ENCODE results near the gene OSBPL2. TPM values are rescaled to one million over a fixed set of nuclear protein-coding genes. Genes with fewer than 3 reads are reported as not detected.

Gene OSBPL2
- total and polyA plus RNA-seq, 9 of the 15 experiments (the other 6 are each of a cell fraction or from before 2014, with no cell fraction given) = 2.5 to 25.6 (median 14.1) TPM

GRCh38 chr20:62238569-62239277 lies 402 bp downstream of the OSBPL2 start (continued):
- no peak for TF ChIP-seq MGA (IDR thresholded peaks at IDR 0.05)
- no peak for TF ChIP-seq ZNF146 (CRISPR knock-in tag; IDR thresholded peaks at IDR 0.05; ENCODE audit: unreplicated experiment)
- no peak for TF ChIP-seq CCAR2 (IDR thresholded peaks at IDR 0.05; ENCODE audit: low read depth, low read length)
- TF ChIP-seq HDGF (IDR thresholded peaks at IDR 0.05) = no peak
- TF ChIP-seq RBFOX2 (IDR thresholded peaks at IDR 0.05; ENCODE audit: low read depth, low read length) = peak; percentile 26
- no peak for TF ChIP-seq MTF1 (CRISPR knock-in tag; IDR thresholded peaks at IDR 0.05; ENCODE audit: borderline replicate concordance)
- no peak for TF ChIP-seq MYBL2 (IDR thresholded peaks at IDR 0.05; ENCODE audit: low read depth)
- TF ChIP-seq MYBL2 (CRISPR knock-in tag; IDR thresholded peaks at IDR 0.05; ENCODE audit: borderline replicate concordance) = no peak
- TF ChIP-seq ZNF212 (CRISPR knock-in tag; IDR thresholded peaks at IDR 0.05) = no peak
- no peak for TF ChIP-seq KLF1 (tag; IDR thresholded peaks at IDR 0.05)
- no peak for TF ChIP-seq ZNF24 (IDR thresholded peaks at IDR 0.05)
- peak; percentile 84 for TF ChIP-seq GABPA (tag; conservative IDR thresholded peaks at IDR 0.05; ENCODE audit: low read depth)
- TF ChIP-seq MAFK (IDR thresholded peaks at IDR 0.05; ENCODE audit: low read length) = no peak
- peak; percentile 13 for TF ChIP-seq RBBP5 (IDR thresholded peaks at IDR 0.05; ENCODE audit: borderline replicate concordance, insufficient read depth, low read length, poor library complexity, severe bottlenecking)
- TF ChIP-seq ELF1 (tag; IDR thresholded peaks at IDR 0.05) = peak; percentile 58; the same call in 1 of the 2 replicates
- no peak for TF ChIP-seq EHMT2 (IDR thresholded peaks at IDR 0.05)

All from K562 (cell line).